GM18499 (cell line): ENCODE data around the gene CYB5R2.

Experiments used
- ATAC-seq: cut with Tn5 transposase; IDR thresholded peaks from one replicate; pipeline ENCODE4 v1.9.1; 2021; ENCODE audit warnings: moderate number of reproducible peaks; ENCODE audit not compliant: insufficient read depth, unreplicated experiment

Gene CYB5R2

GRCh38 chr11:7642747-7643146 lies 30.6 kb downstream of the CYB5R2 start:
- no peak for ATAC-seq

GRCh38 chr11:7640816-7641215 lies 32.5 kb downstream of the CYB5R2 start:
- ATAC-seq = no peak

GRCh38 chr11:7639643-7640025 lies 33.7 kb downstream of the CYB5R2 start:
- no peak for ATAC-seq

GRCh38 chr11:7638710-7639642 lies 34.3 kb downstream of the CYB5R2 start:
- ATAC-seq = no peak

- no peak for ATAC-seq
Measured at GRCh38 chr11:7637447-7638157, 35.7 kb downstream of the CYB5R2 start.

GRCh38 chr11:7636350-7636749 lies 37.0 kb downstream of the CYB5R2 start:
- no peak for ATAC-seq

GRCh38 chr11:7635708-7636107 lies 37.6 kb downstream of the CYB5R2 start:
- no peak for ATAC-seq

GRCh38 chr11:7635137-7635536 lies 38.2 kb downstream of the CYB5R2 start:
- no peak for ATAC-seq

- ATAC-seq = no peak
Measured at GRCh38 chr11:7632211-7632610, 41.1 kb downstream of the CYB5R2 start.

- no peak for ATAC-seq
Measured at GRCh38 chr11:7630002-7630401, 43.3 kb downstream of the CYB5R2 start.

GRCh38 chr11:7628660-7629059 lies 44.6 kb downstream of the CYB5R2 start:
- no peak for ATAC-seq

- ATAC-seq = no peak
Measured at GRCh38 chr11:7622721-7623120, 50.6 kb downstream of the CYB5R2 start.

GRCh38 chr11:7621554-7621953 lies 51.7 kb downstream of the CYB5R2 start:
- no peak for ATAC-seq

- ATAC-seq = no peak
Measured at GRCh38 chr11:7621090-7621489, 52.2 kb downstream of the CYB5R2 start.

- ATAC-seq = no peak
Measured at GRCh38 chr11:7619322-7619721, 54.0 kb downstream of the CYB5R2 start.

GRCh38 chr11:7617032-7617431 lies 56.3 kb downstream of the CYB5R2 start:
- no peak for ATAC-seq
